Body of pancreas (tissue), 4 donors: ENCODE measurements around the gene SUPT3H.

Experiments
- POLR2A ChIP-seq, 3 donors: fragments of 450-650 bp; IDR thresholded peaks; one replicate each; pipeline ENCODE4 v1.6.1; 2016; ENCODE audit warnings: antibody characterized with exemption in 3 of 3, mild to moderate bottlenecking in 2 of 3
- TF ChIP-seq, protein P1 (sequence below), 7 experiments: fragments of 450-650 bp in 4 of 7; fragments of 200-600 bp in 3 of 7; sonication (generic) in 3 of 7; IDR thresholded peaks; one replicate each; pipeline ENCODE4 v1.5.1; 2016 to 2019; ENCODE audit warnings: antibody characterized with exemption in 7 of 7

GRCh38 chr6:44854712-44855443, 522.9 kb downstream of the SUPT3H start:
- TF ChIP-seq, protein P1, sequence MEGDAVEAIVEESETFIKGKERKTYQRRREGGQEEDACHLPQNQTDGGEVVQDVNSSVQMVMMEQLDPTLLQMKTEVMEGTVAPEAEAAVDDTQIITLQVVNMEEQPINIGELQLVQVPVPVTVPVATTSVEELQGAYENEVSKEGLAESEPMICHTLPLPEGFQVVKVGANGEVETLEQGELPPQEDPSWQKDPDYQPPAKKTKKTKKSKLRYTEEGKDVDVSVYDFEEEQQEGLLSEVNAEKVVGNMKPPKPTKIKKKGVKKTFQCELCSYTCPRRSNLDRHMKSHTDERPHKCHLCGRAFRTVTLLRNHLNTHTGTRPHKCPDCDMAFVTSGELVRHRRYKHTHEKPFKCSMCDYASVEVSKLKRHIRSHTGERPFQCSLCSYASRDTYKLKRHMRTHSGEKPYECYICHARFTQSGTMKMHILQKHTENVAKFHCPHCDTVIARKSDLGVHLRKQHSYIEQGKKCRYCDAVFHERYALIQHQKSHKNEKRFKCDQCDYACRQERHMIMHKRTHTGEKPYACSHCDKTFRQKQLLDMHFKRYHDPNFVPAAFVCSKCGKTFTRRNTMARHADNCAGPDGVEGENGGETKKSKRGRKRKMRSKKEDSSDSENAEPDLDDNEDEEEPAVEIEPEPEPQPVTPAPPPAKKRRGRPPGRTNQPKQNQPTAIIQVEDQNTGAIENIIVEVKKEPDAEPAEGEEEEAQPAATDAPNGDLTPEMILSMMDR (IDR thresholded peaks at IDR 0.05) = no peak
- TF ChIP-seq POLR2A (IDR thresholded peaks at IDR 0.05) = no peak
